Measurements from ENCODE around the gene RPS3A.

Gene RPS3A

GRCh38 chr4:151143162-151143561, 43.7 kb downstream of the RPS3A start:
- DNase-seq (ENCODE audit: extremely low read depth, low read depth) = no peak
- no peak for TF ChIP-seq CTCF (IDR thresholded peaks at IDR 0.05; ENCODE audit: low read depth, low read length)

GRCh38 chr4:151143811-151144210, 44.4 kb downstream of the RPS3A start:
- no peak for TF ChIP-seq CTCF (IDR thresholded peaks at IDR 0.05; ENCODE audit: low read depth, low read length)
- DNase-seq (ENCODE audit: extremely low read depth, low read depth) = no peak

GRCh38 chr4:151144329-151145072, 45.1 kb downstream of the RPS3A start:
- TF ChIP-seq CTCF (IDR thresholded peaks at IDR 0.05; ENCODE audit: low read depth, low read length) = no peak

GRCh38 chr4:151147000-151147399, 47.6 kb downstream of the RPS3A start:
- TF ChIP-seq CTCF (IDR thresholded peaks at IDR 0.05; ENCODE audit: low read depth, low read length) = no peak
- no peak for DNase-seq (ENCODE audit: extremely low read depth, low read depth)

More at GRCh38 chr4:151144329-151145072, 45.1 kb downstream of the RPS3A start:
- DNase-seq (ENCODE audit: extremely low read depth, low read depth) = no peak

GRCh38 chr4:151148261-151148660, 48.8 kb downstream of the RPS3A start:
- DNase-seq (ENCODE audit: extremely low read depth, low read depth) = no peak
- no peak for TF ChIP-seq CTCF (IDR thresholded peaks at IDR 0.05; ENCODE audit: low read depth, low read length)

- no peak for TF ChIP-seq CTCF (IDR thresholded peaks at IDR 0.05; ENCODE audit: low read depth, low read length)
- no peak for DNase-seq (ENCODE audit: extremely low read depth, low read depth)
Observed at GRCh38 chr4:151150821-151151580, 51.6 kb downstream of the RPS3A start.

- no peak for TF ChIP-seq CTCF (IDR thresholded peaks at IDR 0.05; ENCODE audit: low read depth, low read length)
Observed at GRCh38 chr4:151152028-151152427, 52.6 kb downstream of the RPS3A start.

More at GRCh38 chr4:151152028-151152427, 52.6 kb downstream of the RPS3A start:
- DNase-seq (ENCODE audit: extremely low read depth, low read depth) = no peak

All from AG09319 (cell line).